Femur (tissue), 1 donor: ENCODE data around the gene MAP3K2.
A peak's percentile ranks its signal among the peaks of the same experiment; 100 is the strongest.

ENCODE experiments used
- DNase-seq: peaks from one replicate; pipeline ENCODE4 v3.0.0-alpha.2; 2017

The MAP3K2 gene

DNA sequence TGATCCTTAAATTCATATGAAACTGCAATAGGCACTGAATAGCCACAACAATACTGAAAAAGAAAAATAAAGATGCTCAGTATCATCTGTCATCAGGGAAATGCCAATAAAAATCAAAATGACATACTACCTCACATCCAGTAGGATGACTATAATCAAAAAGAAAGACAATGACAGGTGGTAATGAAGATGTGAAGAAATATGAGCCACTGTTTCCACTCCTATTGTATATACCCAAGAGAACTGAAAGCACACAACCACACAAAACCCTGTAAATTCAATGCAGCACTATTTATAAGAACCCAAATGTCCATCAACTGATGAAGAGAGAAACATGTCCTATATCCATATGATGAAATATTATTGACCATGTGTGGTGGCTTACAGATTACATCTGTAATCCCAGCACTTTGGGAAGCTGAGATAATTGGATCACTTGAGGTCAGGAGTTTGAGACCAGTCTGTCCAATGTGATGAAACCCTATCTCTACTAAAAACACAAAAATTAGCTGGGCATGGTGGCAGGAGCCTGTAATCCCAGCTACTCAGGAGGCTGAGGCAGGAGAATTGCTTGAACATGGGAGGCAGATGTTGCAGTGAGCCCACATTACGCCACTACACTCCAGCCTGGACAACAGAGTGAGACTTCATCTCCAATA lies 39.9 kb downstream of the MAP3K2 start:
- no peak for DNase-seq

DNA sequence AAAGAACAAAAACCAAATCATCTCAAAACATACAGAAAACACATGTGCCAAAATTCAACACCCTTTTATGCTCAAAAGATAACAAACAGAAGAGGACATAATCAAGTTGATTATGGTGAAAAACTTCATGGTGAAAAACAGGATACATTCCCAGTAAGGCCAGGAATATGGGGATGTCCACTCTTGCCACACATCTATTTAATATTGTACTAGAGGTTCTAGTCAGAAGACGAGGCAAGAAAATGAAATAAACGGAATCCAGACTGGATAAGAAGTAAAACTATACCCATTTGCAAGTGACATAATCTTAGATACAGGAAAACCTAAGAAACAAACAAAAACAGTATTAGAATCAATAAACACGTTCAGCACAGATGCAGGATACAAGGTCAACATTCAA lies 40.8 kb downstream of the MAP3K2 start:
- DNase-seq, result no peak

DNA sequence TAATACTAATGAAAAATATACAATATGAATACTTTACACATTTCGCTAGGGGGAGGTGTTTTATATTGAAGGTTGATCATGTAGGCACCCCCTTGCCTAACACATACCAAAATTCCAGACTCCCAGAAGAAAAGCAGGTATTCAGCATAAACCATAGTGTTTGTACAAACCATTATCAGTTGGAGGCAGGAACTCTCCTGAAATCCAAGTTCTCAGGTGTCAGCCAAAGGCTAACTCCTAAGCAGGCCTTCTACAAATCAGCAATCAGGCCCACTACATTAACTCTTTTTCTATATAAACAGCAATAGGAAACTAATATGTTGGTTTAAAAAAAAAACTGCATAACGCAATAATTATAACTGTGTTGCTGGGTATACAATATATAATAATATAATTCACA lies 44.5 kb downstream of the MAP3K2 start:
- no peak for DNase-seq

DNA sequence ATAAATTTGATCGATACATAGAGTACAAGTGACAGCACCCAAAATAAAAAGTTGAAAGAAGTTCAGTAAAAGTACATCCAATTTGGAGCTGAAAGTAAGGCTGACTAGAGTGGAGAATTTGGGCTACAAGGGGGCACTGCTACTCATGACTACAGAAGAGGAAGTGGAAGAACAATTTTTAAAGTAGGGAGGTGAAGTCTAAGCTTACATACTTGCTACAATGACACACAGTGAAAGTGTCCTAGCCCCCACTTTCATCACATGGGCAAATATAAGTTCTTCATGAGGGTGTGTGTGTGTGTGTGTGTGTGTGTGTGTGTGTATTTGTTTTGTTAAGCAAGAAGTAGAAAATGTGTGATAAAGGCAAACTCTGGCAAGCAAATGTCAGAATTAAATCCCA lies 45.7 kb downstream of the MAP3K2 start:
- no peak for DNase-seq

DNA sequence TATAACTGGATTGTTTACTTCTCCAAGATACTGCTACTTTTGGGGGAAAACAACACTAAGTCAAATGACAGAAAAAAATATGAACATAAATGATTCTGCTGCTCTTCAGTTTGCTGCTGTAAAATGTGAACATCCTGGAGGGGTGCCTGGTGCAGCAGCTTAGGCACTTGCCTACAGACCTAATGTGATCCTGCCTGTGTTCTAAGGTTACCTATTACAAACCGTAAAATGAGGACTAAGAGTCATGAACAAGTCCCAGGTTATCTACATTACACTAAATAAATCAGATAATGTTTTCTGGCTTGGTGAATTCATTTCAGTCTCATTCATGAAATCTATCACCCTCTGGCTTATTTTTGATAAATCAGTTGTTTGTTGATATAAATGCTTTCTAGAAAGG lies 55.4 kb downstream of the MAP3K2 start:
- no peak for DNase-seq

DNA sequence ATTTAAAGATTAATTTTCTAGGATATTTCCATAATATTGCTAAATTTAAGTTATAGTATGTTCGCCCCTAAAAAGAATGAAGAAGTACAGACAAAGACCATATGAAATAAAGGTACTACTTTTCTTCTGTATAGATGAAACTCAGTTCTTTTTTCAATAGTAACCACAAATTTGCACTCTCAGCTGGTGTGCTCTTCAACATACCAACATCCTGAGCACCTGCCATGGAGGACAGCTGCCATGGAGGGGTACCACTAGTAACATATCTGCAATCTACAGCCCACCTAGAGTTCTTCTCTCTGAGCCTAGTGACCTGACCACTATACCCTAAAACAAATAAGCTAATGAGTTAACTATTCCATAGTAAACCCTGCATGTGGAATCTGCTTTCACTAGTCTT lies 57.0 kb downstream of the MAP3K2 start:
- DNase-seq, result no peak

DNA sequence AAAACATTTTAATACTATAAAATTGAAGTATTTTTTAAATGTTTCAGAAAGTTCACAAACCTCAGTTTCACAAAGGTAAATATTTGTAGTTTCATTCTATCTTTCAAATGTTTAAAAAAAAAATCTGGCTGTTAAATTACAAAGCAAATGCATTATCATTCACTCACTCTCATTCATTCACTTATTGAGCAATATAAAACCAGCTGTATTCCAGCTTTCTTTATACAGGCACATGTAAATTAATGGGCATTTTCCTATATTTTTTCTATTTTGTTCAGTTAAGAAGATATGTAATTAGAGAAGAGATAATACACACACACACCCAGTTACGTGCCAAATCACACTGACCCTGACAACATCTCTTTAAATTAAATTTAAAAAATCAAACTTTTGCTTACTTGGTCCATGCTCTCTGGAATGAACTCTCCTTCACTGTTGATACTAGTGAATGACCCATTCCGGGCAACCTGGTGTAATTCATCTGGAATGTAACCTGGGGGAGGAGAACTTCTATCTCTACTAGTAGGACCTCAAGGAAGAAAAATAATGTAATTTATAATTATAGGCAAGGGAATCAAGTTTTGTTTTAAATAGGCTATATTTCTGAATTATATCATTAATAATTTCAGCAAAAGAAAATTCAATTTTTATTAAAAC lies 61.4 kb downstream of the MAP3K2 start:
- DNase-seq, result no peak

DNA sequence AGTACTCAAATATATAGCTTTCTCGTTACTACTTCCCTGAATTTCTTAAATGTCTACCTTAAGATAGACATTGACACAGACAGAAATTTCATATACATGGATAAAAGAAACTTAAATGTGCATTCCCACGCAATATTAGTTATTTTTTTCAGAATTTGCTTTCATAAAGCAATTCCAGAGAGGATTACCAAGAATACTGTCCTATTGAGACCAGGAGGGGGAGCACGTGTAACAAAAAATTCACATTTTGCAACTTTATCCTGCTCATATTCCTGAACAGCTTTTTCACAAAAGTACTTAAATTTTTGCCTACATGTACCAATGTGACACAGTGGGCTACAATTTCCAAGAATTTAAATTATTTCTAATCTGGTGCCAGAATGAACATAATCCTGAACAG lies 63.1 kb downstream of the MAP3K2 start:
- no peak for DNase-seq

DNA sequence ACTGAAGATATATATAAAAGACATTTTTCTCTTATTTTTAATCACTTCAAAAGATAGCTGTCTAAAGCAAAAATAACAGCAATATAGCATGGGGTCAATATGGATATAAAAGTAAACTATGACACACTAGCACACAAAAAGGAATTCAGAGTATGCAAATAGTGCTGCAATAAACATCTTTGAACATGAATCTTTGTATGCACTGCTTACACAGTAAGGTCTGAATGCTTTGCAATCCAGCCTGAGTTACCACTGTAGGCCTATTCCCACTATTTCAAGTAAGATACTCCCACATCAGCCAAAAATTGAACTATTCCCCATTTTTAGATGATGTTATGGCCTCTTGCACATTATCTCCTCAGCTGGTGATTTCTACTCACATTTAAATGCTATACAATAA lies 66.5 kb downstream of the MAP3K2 start:
- no peak for DNase-seq

DNA sequence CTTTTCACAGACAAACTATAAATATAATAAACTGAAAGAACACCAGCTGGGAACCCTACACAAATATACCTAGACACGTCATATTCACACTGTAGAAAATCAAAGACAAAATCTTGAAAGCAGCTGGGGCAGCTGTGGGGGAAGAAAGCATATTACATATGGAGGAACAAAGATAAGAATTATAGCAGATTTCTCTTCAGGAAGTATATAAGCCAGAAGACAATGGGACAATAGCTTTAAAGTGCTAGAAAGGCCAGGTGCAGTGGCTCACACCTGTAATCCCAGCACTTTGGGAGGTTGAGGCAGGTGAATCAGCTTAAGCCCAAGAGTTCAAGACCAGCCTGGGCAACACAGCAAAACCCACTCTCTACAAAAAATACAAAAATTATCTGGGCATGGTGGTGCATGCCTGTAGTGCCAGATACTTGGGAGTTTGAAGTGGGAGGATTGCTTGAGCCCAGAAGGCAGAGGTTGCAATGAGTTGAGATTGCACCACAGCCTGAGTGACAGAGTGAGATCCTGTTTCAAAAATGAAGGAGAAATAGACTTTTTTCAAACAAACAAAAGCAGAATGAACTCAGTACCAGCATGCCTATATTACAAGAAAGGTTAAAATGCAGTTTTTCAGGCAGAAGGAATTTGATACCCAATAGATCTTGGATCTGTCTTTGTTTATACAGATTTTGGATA lies 67.0 kb downstream of the MAP3K2 start:
- DNase-seq, result no peak

DNA sequence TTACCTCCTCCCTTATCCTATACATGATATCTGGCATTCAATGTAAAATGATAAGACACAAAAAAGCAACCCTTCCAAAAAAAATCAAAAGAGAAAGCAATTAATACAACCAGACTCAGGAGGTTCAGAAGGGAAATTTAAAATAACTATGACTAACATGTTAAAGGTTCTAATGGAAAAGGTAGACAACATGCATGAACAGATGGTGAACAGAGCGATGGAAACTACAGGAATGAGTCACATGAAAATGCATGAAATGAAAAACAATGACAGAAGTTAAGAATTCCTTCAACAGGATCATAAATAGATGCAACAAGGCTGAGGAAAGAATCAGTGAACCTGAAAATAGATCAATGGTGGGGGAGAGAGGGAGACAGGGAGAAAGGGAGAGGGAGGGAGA lies 67.7 kb downstream of the MAP3K2 start:
- DNase-seq, result no peak

DNA sequence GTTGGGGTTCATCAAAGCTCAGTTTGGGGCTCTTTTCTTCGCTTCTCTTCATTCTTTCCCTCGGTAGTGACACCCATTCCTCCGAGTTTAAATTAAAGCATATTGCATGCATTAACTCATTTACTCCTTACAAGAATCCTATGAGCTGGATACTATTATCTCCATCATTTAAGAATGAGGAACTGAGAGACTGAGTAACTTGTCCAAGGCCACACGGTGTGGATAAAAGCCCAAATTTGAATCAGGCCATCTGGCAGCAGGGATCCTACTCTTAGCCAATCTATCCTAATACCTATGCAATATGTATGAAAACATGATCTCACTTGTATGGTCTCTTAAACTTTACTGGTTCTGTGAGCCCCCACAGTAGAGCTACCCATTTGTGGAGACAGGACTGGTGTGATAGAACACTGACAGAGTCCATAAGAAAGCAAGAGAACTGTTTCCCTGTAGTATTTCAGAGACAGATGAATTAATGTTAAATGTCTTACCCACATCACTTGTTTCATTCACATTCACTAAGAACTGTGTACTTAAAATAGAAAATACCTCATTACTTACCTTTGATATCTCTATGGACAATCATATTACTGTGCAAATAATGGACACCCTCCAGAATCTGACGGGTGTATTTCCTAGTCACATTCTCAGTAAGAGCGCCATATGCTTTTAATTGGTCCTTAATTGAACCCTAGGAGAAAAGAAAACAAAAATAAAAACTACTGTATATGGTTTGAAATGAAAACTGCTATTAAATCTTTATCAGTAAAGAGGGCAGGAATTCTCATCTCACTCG lies 73.4 kb downstream of the MAP3K2 start:
- no peak for DNase-seq

DNA sequence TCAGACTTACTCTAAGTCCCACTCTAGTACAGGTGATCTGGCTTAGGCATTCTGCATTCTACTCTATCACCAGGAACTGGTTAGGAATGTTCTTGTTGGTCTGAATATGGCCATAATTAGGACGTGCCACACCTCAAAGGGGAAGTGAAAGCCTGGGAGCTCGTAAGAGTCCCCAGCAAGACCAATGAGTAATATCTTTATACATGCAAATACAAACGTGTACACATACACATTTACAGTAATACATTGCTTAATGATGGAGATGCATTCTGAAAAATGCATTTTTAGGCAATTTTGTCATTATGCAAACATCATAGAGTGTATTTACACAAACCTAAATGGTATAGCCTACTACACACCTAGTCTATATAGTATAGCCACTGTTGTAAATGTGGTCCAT lies 74.4 kb downstream of the MAP3K2 start:
- no peak for DNase-seq

DNA sequence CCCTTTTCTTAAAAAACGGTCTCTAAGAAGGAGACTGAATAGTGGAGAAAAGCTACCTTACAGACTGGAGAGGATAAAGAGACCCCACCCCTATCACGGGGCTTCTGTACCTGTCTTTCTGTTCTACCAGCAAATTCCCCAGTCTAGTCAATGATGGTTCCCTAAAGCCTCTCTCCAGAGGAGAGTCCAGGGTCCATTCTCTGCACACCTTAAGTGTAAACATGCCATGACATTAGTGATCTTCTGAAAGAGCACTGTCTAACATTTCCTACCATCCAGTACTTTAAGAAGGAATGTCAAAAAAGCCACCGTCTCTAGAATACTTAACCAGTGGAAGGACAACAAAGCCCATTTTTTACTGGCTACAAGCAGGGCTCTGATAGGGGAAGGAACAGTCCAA lies 76.8 kb downstream of the MAP3K2 start:
- no peak for DNase-seq

DNA sequence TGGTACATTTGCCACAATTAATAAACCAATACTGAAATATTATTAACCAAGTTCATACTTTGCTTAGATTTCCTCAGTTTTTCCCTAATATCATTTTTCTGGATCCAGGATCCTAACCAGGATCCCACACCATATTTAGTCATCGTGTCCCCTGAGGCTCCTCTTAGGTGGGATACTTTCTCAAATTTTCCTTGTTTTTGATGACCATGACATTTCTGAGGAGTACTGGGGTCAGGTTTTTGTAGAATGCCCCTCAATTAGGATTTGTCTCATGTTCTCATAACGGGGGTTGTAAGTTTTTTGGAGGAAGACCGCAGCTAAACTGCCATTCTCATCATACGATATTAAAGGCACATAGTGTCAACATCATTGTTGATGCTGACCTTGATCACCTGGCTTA lies 78.3 kb downstream of the MAP3K2 start:
- no peak for DNase-seq

DNA sequence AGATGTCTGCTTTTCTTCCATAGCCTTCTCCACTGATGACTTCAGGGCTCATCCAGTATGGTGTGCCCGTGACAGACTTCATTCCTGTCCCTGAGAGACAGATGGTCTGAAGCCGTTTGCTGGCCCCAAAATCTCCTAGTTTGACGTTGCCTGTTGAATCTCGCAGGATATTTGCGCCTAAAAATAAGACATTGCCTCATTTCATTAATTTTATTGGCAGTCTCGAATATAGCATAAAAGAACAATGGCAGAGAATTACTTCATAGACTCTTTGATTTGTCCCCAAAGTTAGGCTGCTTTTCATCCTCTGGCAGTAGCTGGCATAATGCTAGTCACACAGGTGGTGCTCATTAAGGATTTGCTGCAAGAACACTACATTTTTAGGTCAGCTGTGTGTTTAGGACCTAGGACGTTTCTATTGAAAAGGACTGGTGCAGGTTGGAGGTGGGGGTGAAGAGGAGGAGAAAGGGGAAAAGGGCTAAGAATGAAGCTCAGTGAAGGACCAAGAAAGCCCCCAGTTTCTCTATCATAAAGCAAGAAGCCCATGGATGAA lies 79.1 kb downstream of the MAP3K2 start:
- DNase-seq, result no peak

DNA sequence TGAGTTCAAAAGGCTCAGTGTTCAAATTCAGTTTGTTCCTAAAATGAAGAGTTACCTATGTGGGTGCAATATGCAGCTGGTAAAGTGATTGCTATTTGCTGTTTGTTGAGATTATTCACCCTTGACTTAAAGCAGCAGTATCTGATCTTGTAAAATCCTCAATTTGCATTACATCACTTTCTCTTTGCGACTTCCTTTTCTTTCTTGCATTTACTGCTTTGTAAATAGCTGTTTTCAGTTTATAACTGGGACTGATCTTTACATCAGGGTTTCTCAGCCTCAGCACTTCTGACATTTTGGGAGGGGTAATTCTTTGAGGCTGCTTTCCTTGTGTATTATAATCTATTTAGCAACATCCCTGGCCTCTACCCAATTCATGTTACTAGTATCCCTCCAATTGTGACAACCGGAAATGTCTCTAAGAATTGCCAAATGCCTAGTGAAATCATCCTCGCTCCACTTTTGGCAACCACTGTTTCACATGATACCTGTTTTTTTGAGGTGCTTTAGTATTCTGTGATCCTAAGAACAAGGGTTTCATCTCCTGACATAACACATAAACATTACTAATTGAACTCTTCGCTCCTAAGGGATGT lies 81.7 kb downstream of the MAP3K2 start:
- DNase-seq, result no peak

DNA sequence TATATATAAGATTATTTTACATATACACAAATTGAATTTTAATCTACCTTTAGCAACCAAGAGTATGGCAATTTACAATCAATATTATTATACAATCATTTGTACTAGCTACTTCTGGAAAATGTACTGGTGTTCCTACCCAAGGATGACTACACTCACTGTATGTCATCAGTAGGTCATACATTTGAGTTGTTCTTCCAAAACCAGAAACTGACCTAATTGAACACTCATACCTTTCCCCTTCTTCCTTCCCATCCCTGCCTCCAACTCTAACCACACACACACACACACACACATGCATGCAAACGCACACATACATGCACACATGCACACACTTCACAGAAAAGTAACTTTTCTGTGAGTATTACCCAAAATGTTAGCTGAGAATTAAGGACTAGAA lies 85.6 kb downstream of the MAP3K2 start:
- DNase-seq, result no peak

DNA sequence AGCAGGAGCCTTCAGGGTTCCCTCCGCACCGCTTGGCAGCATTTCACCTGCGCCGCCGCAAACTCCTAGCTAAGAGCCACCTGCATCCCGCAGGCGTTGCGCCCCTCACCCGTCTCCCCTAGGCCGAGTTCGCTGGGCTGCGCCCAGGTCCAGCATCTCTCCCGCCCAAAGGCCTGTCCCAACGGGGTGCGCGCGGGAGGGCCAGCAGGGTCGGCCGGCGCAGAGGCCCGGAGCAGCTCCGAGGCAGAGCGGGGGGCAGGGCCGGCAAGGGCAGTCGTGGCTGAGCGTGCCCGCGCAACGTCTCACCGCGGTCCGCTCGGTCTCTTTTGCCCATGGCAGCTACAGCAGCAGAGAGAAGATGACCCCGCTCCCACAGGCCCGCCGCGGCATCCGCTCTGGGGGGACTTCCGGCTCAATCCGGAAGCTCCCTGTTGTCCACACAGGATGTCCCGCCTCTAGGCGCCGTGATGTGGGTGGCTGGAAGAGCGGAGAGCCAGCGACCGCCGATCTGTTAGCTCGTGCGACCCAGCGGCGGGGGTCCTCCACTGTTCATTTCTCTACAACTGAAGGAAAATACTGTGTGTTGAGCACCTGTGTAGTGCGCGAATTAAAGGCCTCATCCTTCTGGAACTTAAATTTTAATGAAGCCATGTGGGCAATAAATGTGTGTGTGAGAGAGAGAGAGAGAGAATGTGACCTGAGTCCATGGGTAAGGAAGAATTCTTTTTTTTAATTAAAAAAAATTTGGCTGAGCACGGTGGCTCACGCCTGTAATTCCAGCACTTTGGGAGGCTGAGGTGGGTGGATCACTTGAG lies 93.8 kb downstream of the MAP3K2 start, which contains the start of gene ERCC3:
TSS of gene ERCC3 (minus strand) at position 397 of the 815 bp plus-strand sequence. CDS start at position 334, 63 bp downstream.
- peak; percentile 92 for DNase-seq

DNA sequence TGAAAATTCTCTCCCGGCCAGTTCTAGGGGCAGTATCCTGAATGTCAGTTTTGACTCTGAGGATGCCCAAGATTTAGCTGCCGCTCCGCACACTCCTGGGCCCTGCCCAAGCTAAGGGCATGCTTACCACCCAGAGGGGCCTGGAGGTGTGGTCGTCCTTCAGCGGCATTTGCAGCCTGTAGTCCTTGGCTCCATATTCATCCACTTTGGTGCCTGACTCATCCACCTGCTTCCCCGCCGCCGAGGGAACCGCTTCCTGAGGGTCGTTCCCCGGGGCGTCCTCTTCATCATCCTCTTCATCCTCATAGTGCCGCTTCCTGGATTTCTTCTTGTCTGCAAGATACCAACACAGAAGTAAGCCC lies 94.4 kb downstream of the MAP3K2 start:
- DNase-seq, result no peak

DNA sequence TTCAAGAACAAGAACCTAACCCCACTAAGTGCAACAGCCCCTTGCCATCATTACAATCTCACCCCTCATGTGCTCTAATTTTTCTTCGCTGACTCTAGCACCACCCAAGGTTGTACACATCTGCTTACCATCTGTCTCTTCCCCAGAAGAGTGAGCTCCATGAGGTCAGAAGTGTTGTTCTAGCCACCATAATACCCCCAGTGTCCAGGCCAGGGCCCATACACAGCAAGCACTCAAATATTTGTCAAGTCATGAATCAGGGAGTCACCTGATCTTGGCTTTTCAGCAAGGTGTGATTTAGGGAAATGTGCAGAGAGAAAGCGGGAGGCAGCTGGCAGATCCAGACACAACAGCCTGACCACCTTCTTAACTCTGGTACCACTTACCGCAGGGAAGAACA lies 99.5 kb downstream of the MAP3K2 start:
- DNase-seq, result no peak

DNA sequence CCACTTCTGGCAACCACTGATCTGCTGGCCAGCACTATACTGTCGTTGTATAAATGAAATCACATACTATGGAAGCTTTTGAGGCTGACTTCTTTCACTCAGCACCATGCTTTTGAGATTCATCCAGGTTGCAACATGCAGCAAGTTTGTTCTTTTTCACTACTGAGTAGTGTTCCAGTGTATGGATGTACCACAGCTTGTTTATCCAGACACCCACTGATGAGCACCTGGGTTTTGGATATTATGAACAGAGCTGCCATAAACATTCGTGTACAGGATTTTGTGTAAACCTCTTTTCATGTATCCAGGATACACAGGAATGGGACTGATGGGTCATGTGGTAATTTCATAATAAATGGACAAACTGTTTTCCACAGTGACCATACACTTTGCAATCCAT lies 104.5 kb downstream of the MAP3K2 start:
- no peak for DNase-seq
